Kidney epithelial cell (primary cell): ENCODE measurements around the gene GSTA4. TPM values are rescaled to one million over a fixed set of nuclear protein-coding genes. Genes with fewer than 3 reads are reported as not detected.

Source experiments
- DNase-seq: peaks from one replicate; pipeline ENCODE4 v3.0.0-alpha.2; 2010; ENCODE audit warnings: low read depth
- H3K27me3 ChIP-seq: 2 replicates; pipeline ENCODE4 v1.6.0; 2011; ENCODE audit warnings: low read length; ENCODE audit not compliant: control insufficient read depth, insufficient read depth
- H3K36me3 ChIP-seq: 2 replicates; pipeline ENCODE4 v1.5.1; 2011; ENCODE audit warnings: low read length; ENCODE audit not compliant: control insufficient read depth, insufficient read depth
- H3K4me3 ChIP-seq: 2 replicates; pipeline ENCODE4 v1.5.1; 2011; ENCODE audit warnings: low read depth, mild to moderate bottlenecking, control low read depth, low read length
- CTCF ChIP-seq: IDR thresholded peaks from 2 replicates; pipeline ENCODE4 v1.5.1; 2011; ENCODE audit warnings: mild to moderate bottlenecking, moderate library complexity, low read length, control low read depth, inconsistent platforms; ENCODE audit not compliant: insufficient read depth, poor library complexity, severe bottlenecking
- total RNA-seq: library from RNA; depleted of rRNA; stranded (reverse); fragments of >200 nt; gene quantifications from 2 replicates; pipeline ENCODE4 v1.2.3, GENCODE V29; 2015

GSTA4 gene
- total RNA-seq, 1 donor from 2014 or later, result 14.3 TPM

DNA sequence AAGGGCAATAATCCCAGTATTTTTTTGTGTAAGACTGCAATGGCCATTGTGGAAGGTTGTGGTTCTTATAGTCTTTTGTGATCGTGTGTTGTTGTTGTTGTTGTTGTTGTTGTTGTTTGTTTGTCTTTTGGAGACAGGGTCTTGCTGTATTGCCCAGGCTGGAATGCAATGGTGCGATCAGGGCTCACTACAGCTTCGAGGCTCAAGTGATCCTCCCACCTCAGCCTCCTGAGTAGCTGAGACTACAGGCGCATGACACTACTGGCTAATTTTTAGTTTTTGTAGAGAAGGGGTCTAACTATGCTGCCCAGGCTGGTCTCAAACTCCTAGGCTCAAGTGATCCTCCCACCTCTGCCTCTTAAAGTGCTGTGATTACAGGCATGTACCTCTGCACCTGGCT lies 3.5 kb upstream of the GSTA4 start:
- H3K4me3 ChIP-seq, result no peak overlapping the region
- H3K36me3 ChIP-seq, result no peaks in the 10 kb centered on the region
- no peaks in the 10 kb centered on the region for H3K27me3 ChIP-seq
- DNase-seq, result no peak
- TF ChIP-seq CTCF, result no peak

DNA sequence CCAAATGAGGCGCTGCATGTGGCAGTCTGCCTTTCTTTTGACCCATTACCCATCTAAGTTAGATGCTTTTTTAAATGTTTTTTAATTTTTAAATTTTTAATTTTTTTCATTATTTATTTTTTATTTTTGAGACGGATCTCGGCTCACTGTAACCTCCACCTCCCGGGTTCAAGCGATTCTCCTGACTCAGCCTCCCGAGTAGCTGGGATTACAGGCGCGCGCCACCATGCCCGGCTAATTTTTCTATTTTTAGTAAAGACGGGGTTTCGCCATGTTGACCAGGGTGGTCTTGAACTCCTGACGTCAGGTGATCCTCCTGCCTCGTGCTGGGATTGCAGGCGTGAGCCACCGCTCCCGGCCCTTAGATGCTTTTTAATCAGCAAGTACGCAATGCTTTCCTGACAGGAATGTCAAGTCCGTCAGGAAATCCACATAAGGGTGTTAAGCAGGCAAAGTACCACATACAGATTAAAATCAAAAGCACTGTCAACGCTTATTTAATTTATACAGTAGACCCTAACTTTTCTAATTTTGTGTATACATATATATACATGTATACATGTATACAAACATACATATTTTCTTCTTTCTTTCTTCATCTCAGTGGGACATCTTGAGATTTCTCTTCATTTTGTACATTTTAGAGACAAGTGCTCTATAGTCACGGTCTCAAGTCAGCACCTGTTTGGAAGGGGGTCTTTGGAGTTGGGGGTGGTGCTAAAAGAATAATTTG lies 995 bp upstream of the GSTA4 start:
- no peak for TF ChIP-seq CTCF
- Histone ChIP-seq H3K4me3 (no peak overlapping the region), H3K27me3 (no peaks in the 10 kb centered on the region), H3K36me3 (no peaks in the 10 kb centered on the region)
- no peak for DNase-seq

DNA sequence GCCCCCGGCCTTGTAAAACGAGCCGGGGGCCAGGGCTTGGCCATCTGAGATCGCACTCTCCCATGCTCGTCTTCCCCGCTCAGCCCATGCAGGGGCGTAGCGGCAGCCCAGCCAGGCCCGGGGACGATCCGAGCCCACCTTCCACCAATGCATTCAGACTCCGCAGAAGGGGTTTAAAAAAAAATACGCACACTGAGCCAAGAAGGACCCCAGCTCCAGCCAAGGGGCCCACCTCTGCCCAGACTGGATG lies 320 bp downstream of the GSTA4 start:
- Histone ChIP-seq H3K4me3 (peak overlapping the region; percentile 86), H3K27me3 (no peaks in the 10 kb centered on the region), H3K36me3 (no peaks in the 10 kb centered on the region)
- TF ChIP-seq CTCF, result no peak
- DNase-seq, result no peak

DNA sequence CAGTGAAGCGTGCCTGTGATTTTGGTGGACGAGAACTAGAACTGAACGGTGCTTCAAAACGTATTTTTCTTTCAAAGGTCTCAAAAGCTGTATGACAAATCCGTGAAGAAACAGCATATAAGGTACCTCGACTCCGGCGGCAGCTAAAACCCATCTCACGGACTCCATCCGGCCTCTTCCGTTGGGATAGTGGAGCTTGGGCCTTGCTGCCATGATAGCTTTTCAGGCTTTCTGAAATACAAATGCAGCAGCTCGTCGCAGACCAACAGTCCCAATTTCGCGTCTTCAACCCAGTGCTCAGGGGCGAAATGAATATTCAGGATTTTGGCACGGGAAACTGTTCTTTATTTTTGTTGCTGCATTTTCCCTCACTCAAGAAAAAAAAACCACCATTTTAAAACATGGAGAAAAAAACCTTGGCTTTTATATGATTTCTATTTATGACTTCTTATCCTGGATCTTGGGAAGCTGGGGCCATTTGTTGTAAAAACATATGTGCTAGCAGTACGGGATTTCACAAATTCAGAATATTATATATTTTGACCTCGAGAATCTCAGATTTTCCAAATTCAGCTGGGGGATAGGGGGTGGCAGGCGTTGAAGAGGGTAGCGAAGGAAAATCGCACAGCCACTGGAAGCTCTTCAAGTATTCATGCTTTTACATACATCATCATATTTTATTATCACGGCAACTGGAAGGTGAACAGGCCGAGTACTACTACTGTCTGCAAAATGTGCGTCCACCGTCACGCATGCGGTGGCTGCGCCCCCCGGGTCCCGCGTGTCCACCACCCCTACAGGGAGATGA lies 849 bp downstream of the GSTA4 start:
- Histone ChIP-seq H3K27me3 (no peaks in the 10 kb centered on the region), H3K4me3 (peak overlapping the region; percentile 86), H3K36me3 (no peaks in the 10 kb centered on the region)
- no peak for TF ChIP-seq CTCF
- DNase-seq, result no peak

DNA sequence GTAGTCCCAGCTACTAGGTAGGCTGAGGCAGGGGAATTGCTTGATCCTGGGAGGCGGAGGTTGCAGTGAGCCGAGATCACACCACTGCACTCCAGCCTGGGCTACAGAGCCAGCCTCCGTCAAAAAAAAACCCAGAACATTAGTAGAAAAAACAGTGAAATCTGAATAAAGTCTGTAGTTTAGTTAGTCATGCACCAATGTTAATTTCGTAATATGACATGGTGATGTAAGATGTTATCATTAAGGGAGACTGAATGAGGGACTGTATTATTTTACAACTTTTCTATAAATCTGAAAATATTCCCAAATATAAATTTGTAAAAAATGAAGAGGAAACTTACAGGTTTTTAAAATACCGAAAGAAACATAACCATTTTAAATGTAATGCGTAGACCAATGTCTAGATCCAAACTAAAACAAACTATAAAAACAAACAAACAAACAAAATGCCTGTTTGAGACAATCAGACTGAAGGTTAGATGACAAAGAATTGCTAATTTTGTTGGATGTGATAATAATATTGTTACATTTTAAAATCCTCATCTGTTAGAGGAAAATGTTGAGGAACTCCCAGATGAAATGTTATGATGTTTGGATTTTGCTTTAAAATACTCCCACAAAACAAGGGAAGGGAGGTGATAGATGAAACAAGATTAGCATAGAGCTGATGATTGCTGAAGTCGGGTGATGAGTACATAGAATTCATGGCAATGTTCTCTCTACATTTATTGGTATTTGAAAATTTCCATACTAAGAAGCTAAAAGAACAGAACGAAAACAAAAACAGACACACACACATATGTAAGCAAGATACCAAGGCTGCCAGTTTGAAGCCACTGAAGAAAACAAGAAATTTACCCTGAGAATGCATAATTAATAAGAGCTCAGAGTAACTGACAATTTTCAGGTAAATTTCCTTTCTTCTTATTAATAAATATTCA lies 1.8 kb downstream of the GSTA4 start:
- no peak for DNase-seq
- Histone ChIP-seq H3K27me3 (no peaks in the 10 kb centered on the region), H3K4me3 (peak overlapping the region; percentile 86), H3K36me3 (no peaks in the 10 kb centered on the region)
- TF ChIP-seq CTCF, result no peak
